GM19328 (cell line): Measurements from ENCODE around the gene CTBP2.

Experiments
- ATAC-seq: cut with Tn5 transposase; IDR thresholded peaks from one replicate; pipeline ENCODE4 v1.9.1; 2021; ENCODE audit warnings: mild to moderate bottlenecking, moderate library complexity; ENCODE audit not compliant: unreplicated experiment

CTBP2 gene

DNA sequence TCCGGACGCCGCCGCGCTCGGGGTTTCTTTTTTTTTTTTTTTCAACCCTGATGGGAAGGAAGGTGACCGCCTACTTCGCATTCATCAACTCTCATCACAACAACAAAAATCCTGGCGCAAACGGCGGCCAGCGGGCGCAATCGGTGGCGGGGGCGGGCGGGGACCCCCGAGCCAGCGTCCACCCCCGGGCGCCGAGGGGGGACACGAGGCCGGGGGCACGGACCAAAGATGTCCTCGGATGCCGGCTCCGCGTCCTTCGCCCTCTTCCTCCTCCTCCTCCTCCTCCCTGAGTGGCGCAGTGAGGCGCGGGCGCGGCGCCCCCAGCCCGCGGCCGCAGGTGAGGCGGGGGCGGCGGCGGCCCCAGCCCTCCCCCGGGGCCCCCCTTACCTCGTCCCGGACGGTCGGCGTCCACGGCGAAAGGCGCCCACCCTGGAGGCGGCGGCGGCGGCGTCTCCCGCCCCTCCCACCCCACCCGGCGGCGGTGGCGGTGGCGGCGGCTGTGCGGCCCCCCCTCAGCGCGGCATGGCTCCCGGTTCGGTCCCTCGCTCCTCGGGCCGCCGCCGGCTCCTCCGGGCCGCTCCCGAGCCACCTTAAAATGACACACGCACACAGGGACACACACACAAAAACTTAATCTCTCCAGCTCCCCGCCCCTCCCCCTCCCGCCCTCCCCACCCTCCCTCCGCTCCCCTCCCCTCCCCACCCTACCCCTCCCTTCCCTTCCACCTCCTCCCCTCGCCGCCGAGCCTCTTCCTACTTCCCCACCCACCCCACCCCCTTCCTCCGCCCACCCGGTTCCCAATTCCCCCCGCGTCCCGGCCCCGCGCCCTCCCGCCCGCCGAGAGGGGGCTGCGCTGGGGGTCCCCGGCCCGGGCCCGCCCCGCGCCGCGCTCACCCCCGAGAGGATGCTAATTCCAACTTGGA lies at the start of gene CTBP2:
CTBP2 (minus strand) TSS at position 632 of the 924 bp plus-strand sequence.
- ATAC-seq, result no peak

DNA sequence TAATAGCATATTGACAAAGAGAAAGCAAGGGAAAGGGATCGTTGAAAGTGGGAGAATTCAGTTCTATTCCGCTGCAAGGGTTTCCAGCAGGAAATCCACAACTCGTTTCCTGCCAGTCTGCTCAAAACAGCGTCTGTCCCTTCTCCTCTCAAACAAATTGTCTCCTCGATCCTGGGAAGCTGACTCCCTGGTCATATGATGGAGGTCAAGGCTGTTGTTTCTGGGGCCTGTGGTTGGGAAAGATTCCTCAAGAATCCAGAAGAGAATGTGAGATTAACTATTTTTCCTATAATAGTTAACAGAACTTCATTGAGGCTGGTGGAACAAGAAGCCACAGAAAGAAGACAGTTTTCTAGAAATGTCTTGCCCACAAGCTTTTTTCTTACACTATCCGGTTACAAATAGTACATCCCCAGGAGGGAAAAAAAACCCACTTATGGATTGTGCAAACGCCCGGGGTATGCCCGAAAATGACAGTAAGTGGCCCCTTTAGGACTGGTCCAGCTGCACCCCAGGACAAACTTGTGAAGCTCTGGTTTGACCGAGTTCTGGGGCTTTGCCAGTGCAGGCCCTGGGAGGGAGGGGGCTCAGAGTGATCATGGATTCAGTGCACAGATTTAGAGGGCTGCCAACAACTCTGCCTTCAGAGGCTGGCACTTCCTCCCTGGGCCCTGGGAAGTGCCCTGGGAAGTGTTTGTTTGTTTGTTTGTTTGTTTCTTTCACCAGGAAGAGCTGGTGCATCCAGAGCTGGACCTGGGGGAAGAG lies 49.4 kb upstream of the CTBP2 start:
- no peak for ATAC-seq

DNA sequence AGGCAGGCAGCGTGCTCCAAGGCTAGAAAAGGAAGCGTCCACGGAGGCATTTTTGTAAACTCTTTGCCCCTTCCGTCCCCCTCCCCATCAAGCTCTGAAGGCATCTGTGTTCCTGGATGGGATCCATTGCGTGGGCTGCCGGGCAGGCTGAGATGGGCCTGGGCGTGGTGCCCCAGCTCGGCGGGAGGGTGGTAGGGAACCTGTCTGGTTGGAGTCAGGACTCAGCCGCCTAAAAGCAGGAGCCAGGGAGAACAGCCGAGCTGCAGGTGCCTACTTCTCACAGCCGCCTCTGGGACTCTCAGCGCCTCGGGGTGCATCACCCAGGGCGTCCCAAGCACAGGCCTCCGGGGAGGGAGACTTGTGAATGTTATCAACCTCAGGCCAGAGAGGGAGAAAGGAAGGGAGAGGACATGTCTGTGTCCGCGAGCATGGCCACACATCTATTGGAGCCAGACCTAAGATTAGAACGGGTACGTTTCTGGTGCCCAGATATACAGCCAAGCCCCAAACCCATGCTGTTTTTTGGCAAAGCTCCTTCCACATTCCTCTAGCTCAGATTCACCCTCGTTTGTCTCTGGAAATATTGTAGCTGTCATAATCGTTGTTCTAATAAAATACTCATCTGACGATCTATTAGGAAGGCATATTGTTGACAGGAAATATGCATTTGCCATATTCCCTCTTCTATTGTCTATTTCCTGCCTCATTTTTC lies 48.6 kb upstream of the CTBP2 start:
- ATAC-seq, result no peak

DNA sequence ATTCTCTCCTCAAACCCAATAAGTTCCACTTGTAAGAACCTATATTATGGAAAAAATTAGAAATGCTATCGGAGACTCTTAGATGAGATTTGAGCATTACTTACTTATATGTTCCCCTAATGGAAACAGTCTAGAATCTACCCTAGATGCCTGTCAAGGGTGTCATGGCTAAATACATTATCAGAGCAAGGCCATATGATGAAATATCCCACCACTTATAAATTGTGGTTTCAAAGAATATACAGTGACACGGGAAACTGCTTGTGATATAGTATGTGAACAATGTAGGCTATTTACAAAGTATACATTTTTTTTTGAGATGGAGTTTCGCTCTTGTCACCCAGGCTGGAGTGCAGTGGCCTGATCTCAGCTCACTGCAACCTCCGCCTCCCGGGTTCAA lies 46.3 kb upstream of the CTBP2 start:
- no peak for ATAC-seq

DNA sequence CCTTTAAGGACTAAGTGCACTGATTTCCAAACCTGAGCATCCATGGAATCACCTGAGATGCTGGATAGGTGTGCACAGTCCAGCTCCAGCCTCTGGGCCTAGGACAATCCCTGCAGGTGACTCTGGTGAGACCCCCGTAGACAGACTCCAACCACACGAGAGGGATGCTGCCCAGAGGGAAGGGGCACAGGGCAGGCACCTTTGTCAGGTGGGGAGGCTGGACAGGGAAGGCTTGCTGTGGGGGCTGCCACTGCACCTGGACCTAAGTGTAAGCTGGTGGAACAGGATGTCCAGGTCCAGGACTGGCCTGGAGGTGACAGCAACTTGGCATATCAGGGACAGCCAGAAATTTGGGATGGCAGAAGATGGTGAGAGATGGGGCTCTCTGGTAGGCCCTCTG lies 45.1 kb upstream of the CTBP2 start:
- ATAC-seq, result no peak

DNA sequence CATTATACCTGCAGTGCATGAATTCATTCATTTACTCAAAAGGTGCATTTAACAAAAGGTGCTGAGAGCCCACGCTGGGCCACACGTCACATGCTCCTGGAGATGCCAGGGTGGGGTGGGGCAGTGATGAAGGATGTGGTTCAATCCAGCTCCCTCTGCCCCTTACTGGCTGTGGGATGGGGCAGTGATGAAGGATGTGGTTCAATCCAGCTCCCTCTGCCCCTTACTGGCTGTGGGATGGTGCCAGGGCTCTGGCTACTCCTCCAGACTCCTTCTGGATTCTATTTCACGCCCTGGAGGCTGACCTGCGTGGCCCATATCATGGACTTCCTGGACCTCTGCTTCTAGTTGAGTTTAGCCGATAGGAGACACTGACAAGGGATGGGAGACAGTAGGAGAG lies 44.0 kb upstream of the CTBP2 start:
- no peak for ATAC-seq

DNA sequence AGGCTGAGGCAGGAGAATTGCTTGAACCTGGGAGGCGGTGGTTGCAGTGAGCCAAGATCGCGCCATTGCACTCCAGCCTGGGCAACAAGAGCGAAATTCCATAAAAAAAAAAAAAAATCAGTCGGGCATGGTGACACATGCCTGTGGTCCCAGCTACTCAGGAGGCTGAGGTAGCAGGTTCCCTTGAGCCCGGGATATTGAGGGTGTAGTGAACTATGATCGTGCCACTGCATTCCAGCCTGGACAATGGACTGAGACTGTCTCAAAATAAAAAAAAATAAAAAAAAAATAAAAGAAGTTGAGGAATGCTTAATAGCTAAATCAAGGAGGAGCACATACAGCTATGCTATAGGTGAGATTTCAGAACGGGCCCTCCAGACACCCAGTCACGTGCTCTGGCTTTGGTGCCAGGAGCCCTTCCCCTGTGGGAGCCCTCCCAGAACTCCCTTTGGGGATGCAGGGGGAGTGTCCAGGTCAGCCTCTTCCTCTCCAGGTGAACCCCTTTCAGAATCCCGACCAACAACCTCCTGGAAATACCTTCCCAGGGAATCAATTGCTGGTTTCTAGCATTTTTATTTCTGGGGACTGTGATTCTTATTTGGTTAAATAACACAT lies 42.9 kb upstream of the CTBP2 start:
- ATAC-seq, result no peak

DNA sequence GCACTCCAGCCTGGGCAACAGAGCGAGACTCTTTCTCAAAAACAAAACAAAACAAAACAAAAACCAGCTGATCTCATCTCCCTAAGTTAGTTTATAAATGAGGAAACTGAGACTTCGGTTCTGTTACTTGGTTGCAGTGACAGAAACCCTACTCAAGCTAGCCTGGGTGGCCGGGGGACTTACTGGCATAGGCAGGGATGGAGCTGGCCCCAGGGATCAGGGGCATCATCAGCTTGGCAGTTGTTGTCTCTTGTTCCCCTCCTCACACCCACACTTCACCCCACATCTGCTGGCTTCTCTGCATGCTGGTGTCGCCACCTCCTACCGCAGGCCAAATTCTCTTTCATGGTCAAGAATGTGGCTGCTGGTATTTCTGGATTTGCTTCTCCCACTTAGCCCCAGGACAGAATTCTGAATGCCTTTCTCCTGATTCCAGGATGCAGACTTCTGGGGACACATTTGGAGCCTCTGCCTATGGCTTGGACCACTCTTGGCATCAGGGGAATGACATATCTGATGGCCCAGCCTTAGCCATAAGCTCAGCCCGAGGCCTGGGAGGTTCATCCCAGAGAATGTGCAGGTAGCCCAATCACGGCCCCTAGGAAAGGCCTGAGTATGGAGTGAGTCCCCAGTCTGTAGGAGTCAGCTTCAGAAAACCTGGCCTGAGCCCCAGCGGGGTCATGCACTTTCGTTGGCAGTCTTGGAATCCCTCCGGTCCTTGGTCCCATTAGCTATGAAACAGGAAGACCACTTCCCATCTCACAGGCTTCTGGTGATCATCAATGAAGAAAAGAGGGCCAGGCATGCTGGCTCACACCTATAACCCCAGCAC lies 41.6 kb upstream of the CTBP2 start:
- no peak for ATAC-seq

DNA sequence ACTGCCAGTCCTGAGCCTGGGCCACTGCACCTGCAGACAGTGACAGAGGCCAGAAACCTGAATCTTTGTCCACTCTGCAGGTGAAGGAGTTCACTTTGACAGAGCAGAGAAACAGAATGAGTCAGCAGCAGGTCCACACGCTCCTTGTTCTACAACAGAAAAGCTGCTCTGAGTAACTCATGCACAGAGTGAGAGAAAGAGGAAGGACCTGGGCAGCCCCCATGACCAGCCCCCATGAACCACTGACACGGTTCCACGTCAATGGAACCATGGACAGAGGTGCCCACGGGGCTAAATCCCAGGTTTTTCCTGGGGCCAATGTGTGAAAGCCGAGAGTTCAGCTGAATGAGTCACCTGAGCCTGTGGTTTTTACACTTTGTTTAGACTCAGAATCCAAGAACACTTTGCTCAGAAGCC lies 40.8 kb upstream of the CTBP2 start:
- peak; percentile 75 for ATAC-seq

DNA sequence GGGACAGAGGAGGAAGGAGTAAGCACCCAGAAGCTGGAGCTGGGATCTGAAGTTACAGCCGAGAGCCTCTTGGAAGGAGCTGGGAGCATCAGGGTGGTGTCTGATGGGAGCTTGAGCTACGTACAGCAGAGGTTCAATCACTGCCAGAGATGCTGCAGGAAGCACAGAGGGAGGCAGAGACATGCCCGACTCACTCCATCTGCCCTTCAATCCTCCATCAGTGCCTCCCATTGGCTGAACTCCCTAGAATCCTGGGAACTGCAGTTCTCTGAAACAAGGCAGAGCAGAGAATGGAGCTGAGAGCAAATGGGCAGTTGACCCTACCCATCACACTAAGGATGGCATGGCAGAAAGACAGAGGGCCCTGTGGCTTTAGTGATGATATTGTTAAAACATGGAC lies 40.0 kb upstream of the CTBP2 start:
- ATAC-seq, result no peak

DNA sequence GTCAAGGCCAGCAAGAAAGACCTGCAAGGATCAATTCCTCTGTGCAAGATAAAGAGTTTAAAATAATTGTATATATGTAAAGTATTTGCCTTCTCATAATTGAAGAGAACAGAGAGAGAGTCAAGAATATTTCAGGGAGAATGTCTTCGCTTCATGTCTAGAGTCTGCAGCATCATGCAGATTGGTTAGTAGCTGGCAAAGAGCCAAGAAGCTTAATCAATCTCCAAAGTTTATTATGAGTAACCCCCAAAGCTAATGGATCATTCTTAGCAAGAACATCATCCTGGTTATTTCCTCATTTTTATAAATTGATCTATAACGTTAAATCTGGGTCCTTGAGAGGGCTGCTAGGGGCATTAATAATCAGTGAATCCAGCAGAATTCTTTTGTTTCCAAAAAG lies 38.9 kb upstream of the CTBP2 start:
- no peak for ATAC-seq

DNA sequence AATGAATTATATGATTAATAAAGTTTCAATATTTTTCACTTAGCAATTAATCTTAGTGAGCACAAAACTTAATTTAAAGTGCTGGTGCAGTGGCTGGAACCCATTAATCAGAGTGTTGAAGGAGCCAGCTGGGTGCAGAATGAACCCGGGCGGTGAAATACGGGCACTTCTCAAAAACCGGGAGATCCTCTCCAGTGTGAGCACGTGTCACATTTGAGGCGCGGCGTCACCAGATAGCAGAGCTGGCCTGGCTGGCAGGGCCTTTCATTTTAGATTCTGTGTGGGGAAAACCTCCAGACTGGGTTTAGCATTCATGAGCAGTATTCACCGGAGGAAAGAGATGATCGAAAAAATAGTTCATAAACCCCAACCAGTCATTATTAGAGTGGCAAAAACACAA lies 34.5 kb upstream of the CTBP2 start:
- ATAC-seq, result no peak

DNA sequence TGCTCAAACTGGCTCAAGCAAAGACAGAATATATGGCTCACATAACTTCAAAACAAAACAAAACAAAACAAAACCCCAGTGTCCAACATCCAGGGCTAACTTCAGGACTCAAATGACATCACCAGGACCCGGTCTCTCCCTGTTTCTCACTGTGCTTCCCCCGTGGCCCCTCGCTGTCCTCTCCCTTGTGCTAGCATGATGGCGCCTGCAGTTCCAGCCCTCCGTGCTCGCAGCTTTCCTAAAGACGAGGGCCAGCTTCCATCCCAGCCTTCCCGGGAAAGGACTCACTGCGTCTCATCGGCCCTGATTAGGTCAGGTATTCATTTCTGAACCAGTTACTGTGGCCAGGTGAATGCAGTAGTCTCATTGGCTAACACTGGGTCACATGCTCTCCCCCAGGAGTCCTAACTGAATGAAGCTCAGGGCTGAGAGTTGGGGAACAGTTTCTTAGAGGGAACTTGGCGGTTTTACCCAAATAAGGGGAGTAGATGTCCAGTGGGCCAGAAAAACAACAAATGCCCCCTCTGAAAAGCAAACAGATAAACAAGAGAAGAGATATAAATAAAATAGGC lies 33.0 kb upstream of the CTBP2 start:
- ATAC-seq, result no peak

DNA sequence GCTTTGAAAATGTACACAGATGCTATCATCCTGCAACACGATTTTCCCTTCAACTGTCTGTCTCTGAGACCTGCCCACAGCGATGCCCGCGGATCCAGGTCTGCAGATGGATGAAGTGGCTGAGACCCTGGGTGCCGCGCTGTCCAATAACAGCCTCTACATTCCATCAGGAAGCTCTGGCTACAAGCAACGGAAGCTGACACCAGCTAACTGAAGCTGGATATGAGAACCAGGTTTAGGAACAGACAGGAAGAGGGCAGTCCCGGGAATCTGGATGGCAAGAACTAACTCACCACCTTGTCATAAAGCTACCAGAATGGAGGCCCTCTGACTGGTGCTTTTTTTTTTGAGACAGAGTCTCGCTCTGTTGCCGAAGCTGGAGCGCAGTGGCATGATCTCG lies 32.3 kb upstream of the CTBP2 start:
- no peak for ATAC-seq

DNA sequence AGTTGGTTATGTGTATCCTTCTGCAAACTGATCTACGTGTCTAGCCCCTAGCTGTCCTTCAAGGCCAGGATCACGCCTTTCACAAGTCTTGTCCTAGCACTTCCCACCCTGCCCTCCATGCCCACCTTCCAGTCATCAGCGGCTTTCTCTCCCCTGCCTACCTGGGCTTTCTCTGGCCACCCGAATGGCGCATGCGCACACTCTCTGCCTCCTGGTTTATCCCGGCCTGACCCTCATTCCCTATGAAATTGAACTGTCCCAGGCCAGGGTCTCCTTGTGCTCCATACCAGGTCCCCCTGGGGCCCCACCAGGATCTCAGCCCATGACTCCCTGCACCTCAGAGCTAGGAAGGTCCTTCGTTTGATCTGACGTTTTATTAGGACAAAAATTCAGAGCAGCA lies 31.6 kb upstream of the CTBP2 start:
- no peak for ATAC-seq

DNA sequence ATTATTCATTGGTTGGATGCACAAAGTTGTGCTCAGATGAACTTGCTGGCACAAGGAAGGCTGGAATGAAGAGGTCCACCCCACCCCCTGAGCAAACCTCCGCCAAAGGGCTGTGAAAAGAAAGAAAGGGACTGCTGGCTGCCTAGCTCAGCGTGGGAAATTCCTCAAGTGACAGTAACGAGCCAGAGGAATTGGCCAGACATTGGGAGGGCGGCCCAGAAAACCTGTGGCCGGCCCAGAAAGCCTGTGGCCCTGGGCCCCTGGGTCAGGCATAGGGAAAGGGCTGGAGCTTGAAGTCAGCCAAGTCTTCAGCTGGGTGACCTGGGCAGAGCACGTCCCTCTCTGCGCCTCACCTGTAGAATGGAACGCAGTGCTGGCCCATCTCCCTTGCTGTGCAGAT lies 30.6 kb upstream of the CTBP2 start:
- no peak for ATAC-seq

DNA sequence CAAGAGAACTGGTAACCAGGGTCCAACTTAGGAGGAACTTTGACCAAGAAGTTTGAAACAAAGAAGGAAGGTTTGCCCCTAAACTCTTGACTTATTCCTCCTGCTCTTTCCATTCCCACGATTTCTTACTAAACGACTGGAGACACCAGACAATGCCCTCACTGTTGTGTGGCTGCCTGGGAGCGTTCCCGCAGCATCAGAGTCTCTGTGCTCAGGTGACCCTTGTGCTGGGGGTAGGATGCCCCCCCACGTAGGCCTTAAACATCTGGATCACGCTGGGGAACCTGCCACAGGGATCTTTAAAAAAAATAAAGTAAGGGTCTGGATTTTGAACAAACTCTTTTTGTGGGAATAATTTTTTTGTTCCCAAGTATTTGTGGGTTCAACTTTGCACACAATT lies 30.1 kb upstream of the CTBP2 start:
- ATAC-seq, result no peak

DNA sequence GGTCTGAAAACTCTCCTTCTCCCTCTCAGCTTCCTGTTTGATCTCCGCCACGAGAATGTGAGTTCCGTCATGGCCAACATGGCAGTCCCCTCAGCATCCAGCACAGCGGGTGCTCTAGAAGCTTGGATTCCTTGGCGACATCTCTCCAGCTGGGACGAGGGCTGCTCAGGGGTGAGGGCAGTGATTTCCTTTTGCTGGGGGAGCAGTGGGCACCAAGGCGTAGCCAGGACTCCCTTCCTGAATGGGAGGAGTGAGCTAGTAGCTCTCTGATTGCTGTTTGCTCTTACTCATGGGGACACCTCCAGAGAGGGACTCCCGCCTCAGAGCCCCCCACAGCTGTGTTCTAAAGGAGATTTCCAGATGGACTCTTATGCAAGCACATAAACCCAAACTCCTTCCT lies 28.8 kb upstream of the CTBP2 start:
- no peak for ATAC-seq

DNA sequence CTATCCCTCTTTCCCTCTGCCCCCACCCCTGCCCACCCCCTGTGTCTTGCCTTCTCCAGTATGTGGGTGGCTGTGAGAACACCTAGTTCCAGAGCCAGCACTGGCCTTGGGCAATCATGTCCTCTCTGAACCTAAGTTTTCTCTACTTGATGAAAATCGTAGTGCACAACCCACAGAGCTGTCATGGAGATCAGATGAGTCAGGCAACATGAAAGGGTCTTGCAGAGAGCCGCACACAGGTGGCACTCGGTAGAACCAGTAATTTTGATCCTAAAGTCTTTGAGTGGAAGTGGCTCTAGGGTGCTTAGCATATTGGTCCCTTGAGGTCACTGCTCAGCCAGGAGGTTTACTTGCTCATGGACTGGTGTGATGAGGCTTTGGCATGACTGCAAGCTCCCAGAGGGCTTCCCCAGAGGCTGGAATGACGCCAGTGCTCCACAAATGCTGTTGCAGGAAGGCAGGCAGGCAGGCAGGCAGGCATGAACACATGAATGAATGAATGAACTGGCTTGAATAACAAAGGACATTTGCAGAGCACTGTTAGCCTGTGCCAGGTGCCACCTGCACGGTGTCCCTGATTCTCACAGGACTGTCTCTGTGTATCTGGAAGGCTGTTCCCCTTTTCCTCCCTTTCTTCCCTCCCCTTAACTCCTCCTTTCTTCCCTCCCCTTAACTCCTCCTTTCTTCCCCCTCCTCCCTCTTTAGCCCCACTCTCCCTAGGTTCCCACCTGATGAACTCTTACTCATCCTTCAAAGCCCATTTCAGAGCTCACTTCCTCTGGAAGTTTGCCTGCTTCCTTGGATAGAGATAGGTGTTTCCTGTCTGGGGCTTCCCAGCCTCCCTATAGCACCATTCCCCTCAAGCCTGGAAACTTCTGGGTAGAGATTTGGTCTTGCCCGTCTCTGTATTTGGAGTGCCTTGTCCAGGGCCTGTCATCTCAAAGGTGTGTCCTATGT lies 27.2 kb upstream of the CTBP2 start:
- no peak for ATAC-seq
